NOMO-1 (cell line): ENCODE data around the gene GDF2.
A peak's percentile ranks its signal among the peaks of the same experiment; 100 is the strongest.

Experiments
- DNase-seq, 2 experiments: peaks; one replicate each; lab custom pipeline; 2025; ENCODE audit not compliant: unreplicated experiment in 2 of 2; lab: John Stamatoyannopoulos, UW

GDF2 gene

DNA sequence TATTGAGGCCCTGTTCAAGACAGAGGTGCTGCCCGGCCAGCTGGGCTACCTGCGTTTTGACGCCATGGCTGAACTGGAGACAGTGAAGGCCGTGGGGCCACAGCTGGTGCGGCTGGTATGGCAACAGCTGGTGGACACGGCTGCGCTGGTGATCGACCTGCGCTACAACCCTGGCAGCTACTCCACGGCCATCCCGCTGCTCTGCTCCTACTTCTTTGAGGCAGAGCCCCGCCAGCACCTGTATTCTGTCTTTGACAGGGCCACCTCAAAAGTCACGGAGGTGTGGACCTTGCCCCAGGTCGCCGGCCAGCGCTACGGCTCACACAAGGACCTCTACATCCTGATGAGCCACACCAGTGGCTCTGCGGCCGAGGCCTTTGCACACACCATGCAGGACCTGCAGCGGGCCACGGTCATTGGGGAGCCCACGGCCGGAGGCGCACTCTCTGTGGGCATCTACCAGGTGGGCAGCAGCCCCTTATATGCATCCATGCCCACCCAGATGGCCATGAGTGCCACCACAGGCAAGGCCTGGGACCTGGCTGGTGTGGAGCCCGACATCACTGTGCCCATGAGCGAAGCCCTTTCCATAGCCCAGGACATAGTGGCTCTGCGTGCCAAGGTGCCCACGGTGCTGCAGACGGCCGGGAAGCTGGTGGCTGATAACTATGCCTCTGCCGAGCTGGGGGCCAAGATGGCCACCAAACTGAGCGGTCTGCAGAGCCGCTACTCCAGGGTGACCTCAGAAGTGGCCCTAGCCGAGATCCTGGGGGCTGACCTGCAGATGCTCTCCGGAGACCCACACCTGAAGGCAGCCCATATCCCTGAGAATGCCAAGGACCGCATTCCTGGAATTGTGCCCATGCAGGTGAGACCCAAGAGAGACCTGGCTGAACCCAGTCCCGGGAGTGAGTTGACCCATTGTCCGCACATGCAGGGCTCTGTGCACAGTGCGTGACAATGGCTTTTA is 28.7 kb downstream of the GDF2 start:
- no peak for DNase-seq

DNA sequence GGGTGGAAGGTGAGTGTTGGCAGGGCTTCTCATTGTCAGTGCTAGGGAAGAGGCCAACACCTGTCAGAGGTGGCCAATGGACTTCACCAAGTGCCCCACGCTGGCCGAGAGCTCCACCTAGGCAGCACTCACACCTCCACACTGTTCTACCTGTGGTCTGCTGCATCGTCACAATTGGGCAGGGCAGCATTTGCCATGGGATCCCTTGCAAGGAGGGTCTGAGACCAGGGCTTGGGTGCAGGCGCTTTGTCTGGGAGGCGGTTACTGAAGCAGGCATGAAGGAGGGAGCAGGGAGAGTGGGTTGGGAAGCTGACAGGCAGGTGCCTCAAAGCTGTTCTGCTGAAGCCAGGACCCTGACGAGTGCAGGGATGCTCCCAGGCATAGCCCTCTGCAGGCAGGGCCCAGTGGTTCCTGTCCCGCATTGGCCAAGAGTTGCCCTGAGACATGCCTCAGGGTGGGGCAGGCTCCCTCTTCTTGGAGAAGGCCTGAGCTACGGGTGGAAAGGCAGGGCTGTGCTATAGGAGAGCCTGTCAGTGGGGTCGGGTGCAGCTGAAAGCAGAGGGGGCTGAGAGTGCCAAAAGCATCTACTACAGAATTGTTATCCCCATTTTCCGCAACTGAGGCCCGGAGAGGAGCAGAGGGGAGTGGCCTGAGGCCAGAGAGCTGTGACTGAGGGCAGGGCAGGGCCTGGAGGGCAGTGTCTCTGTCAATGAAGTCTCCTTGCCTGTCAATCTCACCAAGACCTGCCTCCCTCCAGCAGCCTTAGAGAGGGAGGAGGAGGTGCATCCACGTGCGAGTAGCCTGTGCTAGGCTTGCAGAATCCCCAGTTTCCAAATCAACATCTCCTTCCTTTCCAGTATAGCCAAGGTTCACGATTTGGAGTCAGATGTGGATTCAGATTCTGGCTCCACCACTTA is 29.9 kb downstream of the GDF2 start:
- no peak for DNase-seq

- no peak for DNase-seq
These were observed 31.1 kb downstream of the GDF2 start for GRCh38 chr10:47353351-47353750.

DNA sequence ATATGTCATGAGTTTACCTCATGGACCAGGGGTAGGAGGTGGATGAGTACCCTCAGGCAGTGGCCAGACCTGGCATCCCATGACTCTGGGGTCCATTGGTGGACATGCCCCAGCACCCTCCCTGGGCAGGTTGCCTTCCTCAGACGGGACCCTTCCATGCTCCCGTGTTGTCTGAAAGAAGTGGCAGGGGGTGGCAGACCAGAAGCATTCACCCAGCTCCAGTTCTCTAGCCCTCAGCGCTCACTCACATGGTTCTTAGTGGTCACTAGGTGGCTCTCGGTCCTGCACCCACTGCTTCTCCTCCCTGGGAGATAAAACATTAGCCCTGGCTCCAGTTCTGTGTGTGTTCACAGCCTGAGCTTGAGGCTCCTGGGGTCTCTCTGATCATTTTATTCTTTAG is 31.9 kb downstream of the GDF2 start:
- DNase-seq: no peak

DNA sequence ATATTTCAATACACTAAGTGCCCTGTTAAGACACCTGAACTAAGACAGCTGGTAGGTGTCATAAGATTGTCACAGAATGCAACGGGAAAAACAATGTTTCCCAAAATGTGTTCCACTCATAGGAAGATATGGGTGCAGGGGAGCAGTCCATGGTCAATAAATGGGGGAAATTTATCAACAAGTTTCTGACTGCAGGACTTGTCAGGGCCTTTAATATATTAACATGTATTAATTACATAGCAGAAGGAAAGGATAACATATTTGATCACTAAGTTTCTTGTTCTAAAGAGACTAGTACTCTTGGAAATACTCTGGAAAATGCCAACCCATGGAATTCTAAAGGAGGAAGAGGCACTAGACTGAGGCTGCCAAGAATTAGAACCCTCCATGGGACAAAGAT is 32.6 kb downstream of the GDF2 start:
- DNase-seq: no peak

DNA sequence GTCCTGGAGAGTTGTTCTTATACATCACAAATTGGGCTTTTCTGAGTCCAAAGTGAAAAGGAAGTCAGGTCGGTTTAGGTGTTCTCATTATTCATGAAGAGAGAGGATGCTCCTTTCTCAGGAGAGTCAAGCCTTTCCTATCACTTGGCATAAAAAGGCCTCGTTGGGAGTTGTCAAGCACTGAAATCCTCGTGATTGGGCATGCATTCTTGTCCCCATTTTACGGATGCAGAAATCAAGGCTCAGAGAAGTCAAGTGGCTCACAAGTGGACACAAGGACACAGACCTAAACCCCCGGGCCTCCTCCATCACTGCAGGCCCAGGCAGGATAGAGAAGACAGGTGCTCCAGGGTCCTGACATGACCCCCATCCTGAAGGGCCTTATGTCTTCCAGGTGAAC is 34.5 kb downstream of the GDF2 start:
- DNase-seq: no peak

DNA sequence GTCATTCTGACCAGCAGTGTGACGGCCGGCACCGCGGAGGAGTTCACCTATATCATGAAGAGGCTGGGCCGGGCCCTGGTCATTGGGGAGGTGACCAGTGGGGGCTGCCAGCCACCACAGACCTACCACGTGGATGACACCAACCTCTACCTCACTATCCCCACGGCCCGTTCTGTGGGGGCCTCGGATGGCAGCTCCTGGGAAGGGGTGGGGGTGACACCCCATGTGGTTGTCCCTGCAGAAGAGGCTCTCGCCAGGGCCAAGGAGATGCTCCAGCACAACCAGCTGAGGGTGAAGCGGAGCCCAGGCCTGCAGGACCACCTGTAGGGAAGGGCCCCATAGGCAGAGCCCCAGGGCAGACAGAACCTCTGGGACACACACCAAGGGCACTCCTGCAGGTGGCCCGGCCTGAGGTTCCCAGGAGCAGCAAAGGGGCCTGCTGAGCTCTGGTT is 34.9 kb downstream of the GDF2 start:
- DNase-seq: no peak

DNA sequence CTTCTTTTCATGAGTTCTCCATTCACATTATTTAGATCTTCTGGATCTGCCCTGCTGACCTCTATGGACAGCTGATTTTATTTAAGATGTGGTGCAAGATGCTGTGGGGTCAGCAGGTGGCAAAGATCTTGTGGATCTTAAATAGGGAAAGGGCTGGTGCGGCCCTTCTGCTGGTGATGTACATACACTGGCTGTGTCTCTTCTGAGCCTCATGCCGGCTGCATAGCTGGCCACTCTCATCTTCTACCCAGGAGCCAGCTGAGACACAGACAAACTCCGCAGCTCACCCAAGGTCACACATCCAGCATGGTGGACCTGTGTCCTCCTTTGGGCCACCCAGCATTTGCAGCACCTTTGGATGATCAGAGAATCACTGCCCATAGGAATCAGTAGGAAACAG is 35.7 kb downstream of the GDF2 start:
- no peak for DNase-seq

- DNase-seq: no peak
These were observed 36.2 kb downstream of the GDF2 start for GRCh38 chr10:47358457-47358856.

- DNase-seq: no peak
These were observed 36.8 kb downstream of the GDF2 start for GRCh38 chr10:47359101-47359500.

GRCh38 chr10:47359626-47360418 is 37.6 kb downstream of the GDF2 start:
- no peak for DNase-seq

- DNase-seq: no peak
These were observed 38.3 kb downstream of the GDF2 start for GRCh38 chr10:47360419-47361040.

DNA sequence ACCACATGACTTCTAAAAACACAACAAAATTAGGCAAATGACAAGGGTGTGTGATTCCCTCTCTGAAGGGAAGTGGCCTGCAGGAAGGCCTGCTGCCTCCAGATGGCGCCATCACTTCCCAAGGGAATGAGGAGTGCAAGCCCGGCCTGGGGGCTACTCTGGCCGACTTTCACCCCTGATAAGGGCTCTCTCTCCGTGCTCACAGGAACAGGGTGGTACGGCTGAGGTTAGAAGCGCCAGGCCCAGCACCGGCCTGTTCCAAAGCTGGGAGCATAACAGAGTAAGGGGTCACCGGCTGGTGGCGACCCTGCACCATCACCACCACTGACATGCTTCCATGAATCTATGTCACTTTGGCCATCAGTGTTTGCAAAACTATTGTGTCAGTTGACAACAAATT is 39.0 kb downstream of the GDF2 start:
- DNase-seq: peak in 1 of 2 experiments; percentile 3

GRCh38 chr10:47362199-47362598 is 39.9 kb downstream of the GDF2 start:
- DNase-seq: no peak

DNA sequence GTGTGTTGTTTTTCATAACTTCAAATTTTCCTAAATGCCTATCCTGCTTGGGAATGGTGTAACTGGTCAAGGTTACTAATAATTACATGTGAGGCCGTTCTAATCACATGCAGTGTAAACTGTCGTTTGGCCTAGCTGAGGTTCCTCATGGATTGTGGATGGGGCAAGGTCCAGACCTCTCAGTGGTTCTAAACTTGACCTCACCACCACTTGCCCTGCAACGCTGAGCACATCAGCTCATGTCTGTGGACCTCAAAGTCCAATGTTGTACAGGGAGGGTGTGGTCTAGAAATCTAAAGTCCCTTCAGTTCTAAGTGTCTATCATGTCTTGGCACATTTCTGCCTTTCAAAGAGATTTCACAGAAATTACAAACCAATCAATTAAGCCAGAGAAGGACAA is 41.5 kb downstream of the GDF2 start:
- no peak for DNase-seq

- no peak for DNase-seq
These were observed 42.1 kb downstream of the GDF2 start for GRCh38 chr10:47364366-47364765.

GRCh38 chr10:47364911-47365310 is 42.7 kb downstream of the GDF2 start:
- DNase-seq: no peak

DNA sequence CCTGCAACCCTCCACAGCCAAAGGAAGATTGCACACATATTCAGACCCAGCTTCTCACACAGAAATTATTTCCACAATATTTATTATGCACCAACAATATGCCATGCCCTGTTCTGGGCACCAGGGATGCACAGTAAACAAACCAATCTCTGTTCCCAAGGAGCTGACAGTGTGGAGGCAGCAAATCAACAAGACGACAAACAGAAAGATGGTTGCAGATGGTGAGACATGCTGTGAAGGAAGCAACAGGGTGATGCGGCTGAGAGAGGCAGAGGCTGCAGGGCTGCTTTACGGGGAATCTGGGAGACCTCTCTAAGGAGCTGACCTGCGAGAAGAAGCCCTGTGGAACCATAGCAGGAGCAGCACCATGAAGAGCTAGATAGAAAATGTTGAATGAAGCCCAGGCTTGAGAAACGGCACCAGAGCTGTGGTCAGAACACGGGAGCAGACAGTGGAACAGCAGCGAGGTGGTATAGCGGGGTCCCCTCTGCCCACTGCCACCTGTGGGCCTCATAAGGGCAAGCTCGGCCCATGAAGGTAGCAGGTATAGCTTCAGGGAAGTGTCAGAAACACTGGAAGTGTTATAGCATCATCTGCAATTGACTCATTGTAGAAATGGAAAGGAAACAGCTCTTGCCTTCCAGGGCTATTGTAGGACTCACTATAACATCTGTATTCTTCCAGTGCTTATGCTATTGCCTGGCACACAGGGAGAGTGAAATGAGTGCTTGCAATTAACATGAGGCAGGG is 43.4 kb downstream of the GDF2 start:
- no peak for DNase-seq

DNA sequence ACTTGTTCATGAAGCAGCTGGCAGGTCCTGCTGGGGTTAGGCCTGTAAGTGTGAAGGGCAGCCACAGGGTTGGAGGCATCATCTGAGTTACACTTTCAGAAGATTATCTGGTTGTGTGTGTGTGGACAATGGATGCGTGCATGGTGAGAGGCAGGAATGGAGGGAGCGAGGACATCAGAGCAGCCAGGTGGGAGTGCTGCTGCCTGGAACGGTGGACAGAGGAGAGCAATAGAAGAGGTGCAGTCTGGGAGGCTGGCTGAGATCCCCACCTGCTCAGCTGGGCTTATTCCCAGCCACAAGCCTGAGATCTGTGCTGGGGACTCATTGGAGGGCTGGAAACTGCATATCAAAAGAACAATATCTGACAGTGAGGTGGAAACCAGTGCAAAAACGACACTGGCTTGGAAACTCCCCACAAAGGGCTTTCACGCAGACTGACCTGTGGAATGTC is 44.0 kb downstream of the GDF2 start:
- no peak for DNase-seq
